ENCODE data around the gene RAB5B. TPM values are rescaled to one million over a fixed set of nuclear protein-coding genes. Genes with fewer than 3 reads are reported as not detected.

RAB5B gene
- total and polyA plus RNA-seq, 9 donors, result 62.1 to 116 (median 111) TPM

Other genes with a start within 250 kb of the RAB5B start
- gene CD63, start 245.1 kb upstream of the RAB5B start, total RNA-seq, result 905 TPM
- gene CD63, start 245.1 kb upstream of the RAB5B start, polyA plus RNA-seq (ENCODE audit: insufficient read depth in 1 of 8, insufficient read length in 8 of 8, low replicate concordance in 1 of 8), result 100 to 1,000 TPM; 751 to 916 (median 844) TPM
- 4.5 TPM for gene GDF11, start 231.0 kb upstream of the RAB5B start, total RNA-seq
- gene GDF11, start 231.0 kb upstream of the RAB5B start, polyA plus RNA-seq (ENCODE audit: insufficient read depth in 1 of 8, insufficient read length in 8 of 8, low replicate concordance in 1 of 8), result 10 to 100 TPM in 6 of 8 donors, 1 to 10 TPM in 2; 8.3 to 12.4 (median 10.7) TPM
- gene SARNP, start 156.4 kb upstream of the RAB5B start, total RNA-seq, result 81.6 TPM
- 100 to 1,000 TPM in 1 of 8 donors, 10 to 100 TPM in 7; 66.6 to 104 (median 81.0) TPM for gene SARNP, start 156.4 kb upstream of the RAB5B start, polyA plus RNA-seq (ENCODE audit: insufficient read depth in 1 of 8, insufficient read length in 8 of 8, low replicate concordance in 1 of 8)
- 17.0 TPM for gene ORMDL2, start 156.0 kb upstream of the RAB5B start, total RNA-seq
- 10 to 100 TPM; 13.5 to 19.3 (median 17.4) TPM for gene ORMDL2, start 156.0 kb upstream of the RAB5B start, polyA plus RNA-seq (ENCODE audit: insufficient read depth in 1 of 8, insufficient read length in 8 of 8, low replicate concordance in 1 of 8)
- 25.1 TPM for gene DNAJC14, start 144.5 kb upstream of the RAB5B start, total RNA-seq
- gene DNAJC14, start 144.5 kb upstream of the RAB5B start, polyA plus RNA-seq (ENCODE audit: insufficient read depth in 1 of 8, insufficient read length in 8 of 8, low replicate concordance in 1 of 8), result 10 to 100 TPM; 17.3 to 25.9 (median 23.3) TPM
- 2.7 TPM for gene MMP19, start 131.1 kb upstream of the RAB5B start, total RNA-seq
- 1 to 10 TPM; 1.0 to 2.9 (median 1.9) TPM for gene MMP19, start 131.1 kb upstream of the RAB5B start, polyA plus RNA-seq (ENCODE audit: insufficient read depth in 1 of 8, insufficient read length in 8 of 8, low replicate concordance in 1 of 8)
- 22.2 TPM for gene PYM1, start 46.2 kb upstream of the RAB5B start, total RNA-seq
- 10 to 100 TPM; 22.1 to 26.8 (median 23.8) TPM for gene PYM1, start 46.2 kb upstream of the RAB5B start, polyA plus RNA-seq (ENCODE audit: insufficient read depth in 1 of 8, insufficient read length in 8 of 8, low replicate concordance in 1 of 8)
- 13.3 TPM for gene DGKA, start 42.9 kb upstream of the RAB5B start, total RNA-seq
- 10 to 100 TPM; 10.8 to 29.6 (median 15.7) TPM for gene DGKA, start 42.9 kb upstream of the RAB5B start, polyA plus RNA-seq (ENCODE audit: insufficient read depth in 1 of 8, insufficient read length in 8 of 8, low replicate concordance in 1 of 8)
- gene PMEL, start 8.0 kb upstream of the RAB5B start, total RNA-seq, result 0.62 TPM
- gene PMEL, start 8.0 kb upstream of the RAB5B start, polyA plus RNA-seq (ENCODE audit: insufficient read depth in 1 of 8, insufficient read length in 8 of 8, low replicate concordance in 1 of 8), result 10 to 100 TPM in 1 of 8 donors, 1 to 10 TPM in 6, under 1 TPM in 1; 0.72 to 16.2 (median 1.3) TPM
- 20.8 TPM for gene CDK2, start 7.2 kb upstream of the RAB5B start, total RNA-seq
- gene CDK2, start 7.2 kb upstream of the RAB5B start, polyA plus RNA-seq (ENCODE audit: insufficient read depth in 1 of 8, insufficient read length in 8 of 8, low replicate concordance in 1 of 8), result 10 to 100 TPM; 24.9 to 34.4 (median 31.4) TPM
- 19.3 TPM for gene SUOX, start 23.2 kb downstream of the RAB5B start, total RNA-seq
- 10 to 100 TPM; 13.1 to 18.0 (median 14.5) TPM for gene SUOX, start 23.2 kb downstream of the RAB5B start, polyA plus RNA-seq (ENCODE audit: insufficient read depth in 1 of 8, insufficient read length in 8 of 8, low replicate concordance in 1 of 8)
- gene IKZF4, start 47.0 kb downstream of the RAB5B start, total RNA-seq, result 2.2 TPM
- 1 to 10 TPM; 5.0 to 8.7 (median 7.1) TPM for gene IKZF4, start 47.0 kb downstream of the RAB5B start, polyA plus RNA-seq (ENCODE audit: insufficient read depth in 1 of 8, insufficient read length in 8 of 8, low replicate concordance in 1 of 8)
- 255 TPM for gene RPS26, start 67.8 kb downstream of the RAB5B start, total RNA-seq
- gene RPS26, start 67.8 kb downstream of the RAB5B start, polyA plus RNA-seq (ENCODE audit: insufficient read depth in 1 of 8, insufficient read length in 8 of 8, low replicate concordance in 1 of 8), result 100 to 1,000 TPM in 5 of 8 donors, 10 to 100 TPM in 3; 84.2 to 522 (median 202) TPM
- gene ERBB3, start 106.1 kb downstream of the RAB5B start, total RNA-seq, result 126 TPM
- gene ERBB3, start 106.1 kb downstream of the RAB5B start, polyA plus RNA-seq (ENCODE audit: insufficient read depth in 1 of 8, insufficient read length in 8 of 8, low replicate concordance in 1 of 8), result 100 to 1,000 TPM; 116 to 224 (median 149) TPM
- 97.2 TPM for gene PA2G4, start 130.5 kb downstream of the RAB5B start, total RNA-seq
- 100 to 1,000 TPM in 7 of 8 donors, 10 to 100 TPM in 1; 97.8 to 128 (median 119) TPM for gene PA2G4, start 130.5 kb downstream of the RAB5B start, polyA plus RNA-seq (ENCODE audit: insufficient read depth in 1 of 8, insufficient read length in 8 of 8, low replicate concordance in 1 of 8)
- 9,217 TPM for gene RPL41, start 142.6 kb downstream of the RAB5B start, total RNA-seq
- gene RPL41, start 142.6 kb downstream of the RAB5B start, polyA plus RNA-seq (ENCODE audit: insufficient read depth in 1 of 8, insufficient read length in 8 of 8, low replicate concordance in 1 of 8), result 1,000 to 10,000 TPM; 4,607 to 7,530 (median 5,394) TPM
- gene ZC3H10, start 144.2 kb downstream of the RAB5B start, total RNA-seq, result 4.2 TPM
- gene ZC3H10, start 144.2 kb downstream of the RAB5B start, polyA plus RNA-seq (ENCODE audit: insufficient read depth in 1 of 8, insufficient read length in 8 of 8, low replicate concordance in 1 of 8), result 1 to 10 TPM; 4.1 to 7.7 (median 4.8) TPM
- 63.7 TPM for gene ESYT1, start 154.2 kb downstream of the RAB5B start, total RNA-seq
- gene ESYT1, start 154.2 kb downstream of the RAB5B start, polyA plus RNA-seq (ENCODE audit: insufficient read depth in 1 of 8, insufficient read length in 8 of 8, low replicate concordance in 1 of 8), result 10 to 100 TPM; 75.3 to 90.9 (median 86.2) TPM
- gene MYL6B, start 178.5 kb downstream of the RAB5B start, total RNA-seq, result 682 TPM
- gene MYL6B, start 178.5 kb downstream of the RAB5B start, polyA plus RNA-seq (ENCODE audit: insufficient read depth in 1 of 8, insufficient read length in 8 of 8, low replicate concordance in 1 of 8), result 1,000 to 10,000 TPM in 2 of 8 donors, 100 to 1,000 TPM in 6; 543 to 1,374 (median 850) TPM
- 1,791 TPM for gene MYL6, start 184.3 kb downstream of the RAB5B start, total RNA-seq
- 1,000 to 10,000 TPM; 1,431 to 2,233 (median 1,647) TPM for gene MYL6, start 184.3 kb downstream of the RAB5B start, polyA plus RNA-seq (ENCODE audit: insufficient read depth in 1 of 8, insufficient read length in 8 of 8, low replicate concordance in 1 of 8)
- gene SMARCC2, start 215.4 kb downstream of the RAB5B start, total RNA-seq, result 46.8 TPM
- 10 to 100 TPM; 53.3 to 71.7 (median 55.9) TPM for gene SMARCC2, start 215.4 kb downstream of the RAB5B start, polyA plus RNA-seq (ENCODE audit: insufficient read depth in 1 of 8, insufficient read length in 8 of 8, low replicate concordance in 1 of 8)
- 47.5 TPM for gene RNF41, start 247.8 kb downstream of the RAB5B start, total RNA-seq
- gene RNF41, start 247.8 kb downstream of the RAB5B start, polyA plus RNA-seq (ENCODE audit: insufficient read depth in 1 of 8, insufficient read length in 8 of 8, low replicate concordance in 1 of 8), result 10 to 100 TPM; 35.5 to 49.3 (median 44.1) TPM

Data from muscle of leg (tissue), 9 donors.